DMS153 treated with DMSO at 0.1 percent for 48 hours (cell line): ENCODE results near the gene FAM200C.
A peak's percentile ranks its signal among the peaks of the same experiment; 100 is the strongest.

ENCODE experiments used
- DNase-seq: peaks from one replicate; lab custom pipeline; 2025; ENCODE audit not compliant: unreplicated experiment; lab: John Stamatoyannopoulos, UW

Gene FAM200C

GRCh38 chr5:160419458-160420330 lies 19.8 kb upstream of the FAM200C start:
- DNase-seq: no peak

GRCh38 chr5:160418561-160419457 lies 19.0 kb upstream of the FAM200C start, which contains the start of gene SLU7:
TSS of gene SLU7 (minus strand) at chr5:160419081. CDS start at chr5:160415294, 3,787 bp downstream.
- DNase-seq: peak; percentile 22

DNA sequence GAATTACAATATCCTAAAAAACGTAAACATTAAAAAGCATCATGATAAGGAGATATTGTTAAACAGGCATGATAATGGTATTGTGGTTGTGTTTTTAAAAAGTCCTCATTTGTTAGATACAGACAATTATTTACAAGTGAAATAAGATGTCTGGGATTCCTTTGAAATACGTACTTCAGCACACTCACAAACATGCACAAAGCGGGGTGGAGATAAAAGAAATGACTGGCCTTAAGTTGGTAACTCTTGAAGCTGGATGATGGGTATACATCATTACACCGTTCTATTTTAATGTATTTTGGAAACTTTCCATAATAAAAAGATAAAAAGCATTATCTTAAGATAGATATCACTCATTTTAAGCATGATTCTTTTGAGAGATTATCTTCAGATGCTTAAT lies 1.0 kb downstream of the FAM200C start:
- no peak for DNase-seq

DNA sequence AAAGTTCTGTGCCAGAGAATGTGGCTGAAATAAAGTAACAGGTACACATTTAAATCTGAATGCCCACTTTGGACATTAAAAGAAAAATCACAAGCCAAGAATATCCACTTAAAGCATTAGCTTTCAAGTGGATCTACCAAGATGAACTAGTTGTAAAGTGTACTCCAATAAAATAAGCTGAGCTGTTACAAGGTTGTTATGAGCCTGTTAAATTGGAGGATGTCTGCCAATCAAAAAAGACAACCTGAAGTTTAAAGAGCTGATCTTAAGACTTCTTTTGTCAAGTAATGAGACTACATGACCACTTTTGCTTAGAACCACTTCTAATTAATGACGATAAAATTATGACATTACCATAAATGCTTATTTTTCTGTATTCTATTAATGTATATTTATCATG lies 2.4 kb downstream of the FAM200C start:
- no peak for DNase-seq

DNA sequence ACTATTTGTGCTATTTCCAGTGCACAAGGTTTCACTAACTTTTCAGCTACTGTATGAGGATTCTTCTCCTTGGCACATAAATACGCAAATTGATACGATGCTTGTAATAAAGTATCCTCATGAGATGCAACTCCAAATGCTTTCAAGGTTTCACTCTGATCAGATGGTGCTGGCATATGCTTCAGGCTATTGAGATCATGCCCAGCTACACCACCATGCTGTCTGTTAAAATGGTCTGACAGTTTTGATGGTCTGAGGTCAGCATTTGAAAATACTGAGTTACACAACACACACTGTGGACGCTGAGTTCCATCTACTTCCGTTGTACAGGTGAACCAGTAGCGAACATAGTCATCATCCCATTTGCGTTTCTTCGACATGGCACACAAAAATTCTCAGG lies 4.7 kb downstream of the FAM200C start:
- DNase-seq: no peak

DNA sequence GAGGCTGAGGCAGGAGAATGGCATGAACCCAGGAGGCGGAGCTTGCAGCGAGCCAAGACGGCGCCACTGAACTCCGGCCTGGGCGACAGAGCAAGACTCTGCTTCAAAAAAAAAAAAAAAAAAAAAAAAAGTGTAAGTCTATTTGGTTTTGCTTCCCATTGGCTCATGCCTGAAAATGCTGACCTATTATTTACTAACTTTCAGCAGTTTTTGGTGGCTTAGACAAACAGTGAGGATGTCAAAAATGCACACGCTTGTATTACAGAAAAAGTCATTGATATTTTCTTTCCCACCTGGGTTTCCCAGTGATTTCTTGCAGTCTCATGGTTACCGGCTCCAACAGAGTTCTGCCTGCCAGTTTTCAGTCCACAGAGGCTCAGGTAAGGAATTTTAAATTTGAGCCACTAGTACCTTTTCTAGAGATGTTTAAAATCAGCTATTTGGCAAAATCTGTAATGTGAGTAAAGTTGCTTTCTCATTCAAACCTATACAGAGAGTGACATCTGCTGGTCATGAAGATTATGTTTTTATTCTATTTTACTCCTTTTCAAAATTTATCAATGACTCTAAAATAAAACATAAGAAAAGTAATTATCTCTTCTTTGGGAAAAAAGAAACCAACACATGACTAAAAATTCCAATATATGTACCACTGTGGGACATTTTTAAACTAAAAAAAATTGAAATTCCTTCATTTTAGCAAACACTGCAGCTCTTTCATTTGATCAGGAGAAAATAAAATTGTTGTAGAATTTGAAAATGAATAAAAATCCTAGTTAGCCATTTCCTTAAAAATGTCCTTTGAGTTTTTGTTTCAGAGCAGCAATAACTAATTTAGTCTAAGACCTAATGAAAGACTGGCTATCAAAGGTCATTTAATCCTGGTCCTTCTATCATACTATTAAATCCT lies 8.8 kb downstream of the FAM200C start:
- no peak for DNase-seq

DNA sequence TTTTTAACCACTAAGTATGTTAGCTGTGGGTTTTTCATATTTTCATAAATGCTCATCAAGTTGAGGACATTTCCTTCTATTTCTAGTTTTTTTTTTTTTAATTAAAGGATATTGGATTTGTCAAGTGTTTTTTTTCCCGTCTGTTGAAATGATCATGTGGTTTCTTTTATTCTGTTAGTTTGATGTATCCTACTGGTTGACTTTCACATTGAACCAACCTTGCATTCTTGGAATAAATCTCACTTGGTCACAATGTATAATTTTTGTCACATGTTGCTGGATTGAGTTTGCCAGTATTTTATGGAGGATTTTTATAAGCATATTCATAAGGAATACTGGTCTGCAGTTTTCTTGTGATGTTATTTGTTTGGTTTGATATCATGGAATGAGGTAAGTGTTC lies 12.4 kb downstream of the FAM200C start:
- DNase-seq: no peak

- DNase-seq: no peak
These were observed 14.4 kb downstream of the FAM200C start for GRCh38 chr5:160385496-160385895.

- DNase-seq: no peak
These were observed 15.2 kb downstream of the FAM200C start for GRCh38 chr5:160384681-160385080.

- DNase-seq: no peak
These were observed 17.5 kb downstream of the FAM200C start for GRCh38 chr5:160382346-160382745.

DNA sequence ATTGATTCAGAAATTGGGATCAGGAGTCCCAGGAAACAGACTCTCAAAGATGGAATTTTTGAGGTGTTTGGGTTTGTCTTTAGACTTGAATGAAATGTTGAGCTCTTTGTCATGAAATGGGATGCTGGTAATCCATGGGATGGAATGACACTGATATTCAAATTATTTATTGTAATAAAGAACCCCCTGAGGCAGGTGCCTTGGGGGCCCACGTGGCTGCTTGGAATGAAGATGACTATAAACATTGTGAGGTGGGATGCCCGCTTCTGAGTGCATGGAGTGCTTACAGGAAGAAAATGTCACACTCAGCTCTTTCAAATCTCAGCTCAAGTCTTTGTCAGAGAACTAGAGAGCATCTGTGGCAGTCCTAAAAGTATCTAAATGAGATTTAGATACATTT lies 19.8 kb downstream of the FAM200C start:
- DNase-seq: no peak

DNA sequence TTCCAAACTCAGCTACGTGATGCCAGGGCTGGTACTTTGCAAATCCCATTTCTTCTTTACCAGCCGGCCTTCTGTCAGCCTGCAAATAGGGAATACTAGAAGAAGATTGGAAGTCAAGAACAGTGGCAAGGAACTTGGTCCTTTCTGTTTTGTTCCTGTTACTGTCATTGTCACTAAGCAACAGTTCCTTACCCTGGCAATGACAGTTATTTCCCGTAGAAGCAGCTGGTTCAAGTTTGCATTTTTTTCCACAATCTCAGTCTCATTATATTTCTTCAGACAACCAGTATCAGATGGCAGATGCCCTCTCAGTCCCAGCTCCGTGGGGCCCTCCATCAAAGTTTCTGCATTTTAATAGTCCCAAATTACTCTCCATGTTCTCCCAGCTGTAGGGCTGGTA lies 20.3 kb downstream of the FAM200C start:
- DNase-seq: no peak

DNA sequence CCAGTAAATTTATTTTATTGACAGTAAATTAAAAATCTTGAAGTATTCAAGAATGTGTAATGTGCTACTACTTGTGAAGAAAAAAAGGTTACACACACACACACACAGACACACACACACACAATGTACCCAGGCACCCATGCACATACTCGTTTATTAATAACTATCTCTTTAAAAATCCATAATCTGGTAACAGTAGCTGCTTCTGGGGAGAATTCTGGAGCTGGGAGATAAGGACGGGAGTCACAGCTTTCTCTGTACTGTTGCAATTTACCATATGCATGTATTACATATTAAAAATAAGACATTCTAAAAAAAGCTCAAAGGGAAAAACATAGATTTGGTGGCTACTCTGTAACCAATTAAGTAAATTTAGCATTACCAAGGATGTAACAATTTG lies 21.5 kb downstream of the FAM200C start:
- DNase-seq: no peak

GRCh38 chr5:160377651-160378050 lies 22.2 kb downstream of the FAM200C start:
- DNase-seq: no peak

- DNase-seq: no peak
These were observed 23.4 kb downstream of the FAM200C start for GRCh38 chr5:160376416-160376815.

DNA sequence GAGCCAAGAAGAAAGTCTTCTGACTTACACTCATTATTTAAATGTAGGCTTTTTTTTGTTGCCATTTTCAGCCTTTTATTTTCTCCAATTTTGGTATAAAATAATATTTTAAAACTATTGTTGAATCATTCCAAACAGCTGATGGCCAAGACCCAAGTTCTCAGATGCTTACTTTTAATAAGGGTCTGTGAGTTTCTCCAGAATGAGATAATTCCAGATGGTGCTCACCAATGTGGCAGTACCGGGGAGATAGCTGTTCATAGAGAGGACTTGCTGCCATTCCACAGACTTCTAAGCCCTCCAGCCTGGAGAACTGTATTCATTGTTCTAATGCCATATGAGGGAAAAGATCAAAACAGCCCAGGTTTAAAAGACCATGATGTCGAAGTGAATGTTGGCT lies 24.2 kb downstream of the FAM200C start:
- no peak for DNase-seq

GRCh38 chr5:160375166-160375565 lies 24.7 kb downstream of the FAM200C start:
- no peak for DNase-seq

GRCh38 chr5:160371294-160371693 lies 28.6 kb downstream of the FAM200C start:
- DNase-seq: no peak

DNA sequence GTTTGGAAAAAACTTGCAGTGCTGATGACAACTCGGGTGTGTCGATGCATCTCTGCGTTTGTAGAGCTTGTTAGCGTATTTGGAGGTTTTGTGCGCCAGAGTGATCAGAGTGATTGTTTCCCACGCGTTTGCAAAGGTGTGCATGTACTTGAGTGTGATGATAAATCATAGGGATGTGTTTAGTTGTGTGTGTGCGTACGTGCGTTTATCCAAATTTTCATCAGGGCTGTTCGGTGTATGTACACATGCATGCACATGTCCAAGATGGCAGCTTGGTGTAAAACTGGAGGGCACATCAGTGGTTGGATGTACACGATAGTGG lies 29.2 kb downstream of the FAM200C start:
- DNase-seq: no peak

- no peak for DNase-seq
These were observed 29.7 kb downstream of the FAM200C start, which contains the start of gene C1QTNF2 for GRCh38 chr5:160369990-160370712. TSS of gene C1QTNF2 (minus strand) at chr5:160370626. CDS start at chr5:160355011, 15,615 bp downstream.
